Activated CD8-positive, alpha-beta memory T cell treated with anti-CD3 and anti-CD28 coated beads for 48 hours (primary cell): ENCODE data around the gene DCX.

Experiments used
- DNase-seq, 3 experiments: peaks; one replicate each; pipeline ENCODE4 v3.0.0-alpha.2; 2020; ENCODE audit warnings: low read depth in 2 of 3, low spot score in 2 of 3

The DCX gene

DNA sequence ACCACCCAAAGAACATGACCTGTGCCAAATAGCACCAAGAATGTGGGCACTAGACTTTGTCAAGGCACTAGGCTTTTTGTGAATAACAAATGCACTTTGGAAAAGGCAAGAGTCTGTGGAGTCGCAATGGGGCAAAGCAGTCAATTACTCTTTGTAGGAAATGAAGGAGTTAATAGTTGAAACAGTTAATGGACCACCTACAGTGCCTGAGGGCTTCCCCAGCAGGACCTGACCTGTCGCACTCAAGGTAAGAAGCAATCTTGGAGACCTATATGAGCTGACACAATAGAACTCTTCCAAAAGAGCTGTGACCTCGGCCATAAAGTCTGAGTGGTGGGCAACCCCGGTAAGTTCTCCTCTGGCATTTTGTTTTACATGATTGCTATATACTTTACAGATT is 92.5 kb downstream of the DCX start:
- no peak for DNase-seq

DNA sequence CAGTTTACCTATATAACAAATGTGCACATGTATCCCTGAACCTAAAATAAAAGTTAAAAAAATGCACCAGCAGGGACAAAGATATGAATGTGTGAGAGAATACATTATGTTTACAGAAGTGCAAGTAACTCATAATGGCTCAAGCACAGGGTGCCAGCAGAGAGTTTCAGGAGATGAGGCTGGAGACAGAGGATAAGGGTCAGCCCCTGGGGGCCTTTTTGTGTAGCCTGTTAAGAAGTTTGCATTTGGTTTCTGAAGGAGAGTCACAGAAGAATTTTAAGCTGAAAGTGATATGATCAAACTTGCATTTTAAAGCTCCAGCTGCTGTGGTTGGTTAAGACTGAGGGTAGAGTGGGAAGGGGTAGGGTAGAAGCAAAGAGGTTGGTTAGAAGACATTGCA is 93.1 kb downstream of the DCX start:
- DNase-seq = no peak

DNA sequence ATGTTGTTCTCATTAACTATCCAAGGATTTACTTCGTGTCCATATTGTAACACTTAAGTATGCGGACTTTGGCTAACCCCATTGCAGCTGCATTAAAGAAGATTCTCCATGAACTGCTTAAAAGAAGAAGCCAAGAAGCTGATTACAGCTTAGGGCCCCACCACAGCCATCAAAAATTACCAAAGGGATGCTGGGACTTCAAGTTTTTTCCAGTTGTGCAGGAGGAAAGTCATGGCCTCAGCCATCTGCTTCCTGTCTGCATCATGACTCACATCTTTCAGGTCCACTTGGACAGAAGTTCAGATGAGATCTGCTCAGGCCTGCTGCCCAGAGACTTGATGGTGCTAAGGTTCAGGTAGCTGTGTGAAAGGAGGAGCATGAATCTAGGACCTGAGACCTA is 102.9 kb downstream of the DCX start:
- DNase-seq = no peak

GRCh38 chrX:111308039-111308438 is 104.0 kb downstream of the DCX start:
- DNase-seq = no peak

DNA sequence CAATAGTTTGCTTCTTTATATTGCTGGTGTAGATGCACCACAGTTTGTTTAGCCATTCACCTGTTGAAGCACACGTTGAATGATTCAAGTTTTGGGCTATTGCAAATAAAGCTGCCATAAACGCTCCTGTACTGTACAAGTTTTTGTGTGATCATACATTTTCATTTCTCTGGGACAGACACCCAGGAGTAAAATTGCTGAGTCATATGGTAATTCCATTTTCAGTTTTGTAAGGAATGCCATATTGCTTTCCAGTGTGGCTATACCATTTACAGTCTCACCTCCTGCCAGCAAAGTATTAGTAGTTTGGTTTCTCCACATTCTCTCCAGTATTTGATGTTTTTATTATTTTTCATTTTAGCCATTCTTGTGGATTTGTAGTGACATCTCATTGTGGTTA is 109.7 kb downstream of the DCX start:
- DNase-seq = no peak

DNA sequence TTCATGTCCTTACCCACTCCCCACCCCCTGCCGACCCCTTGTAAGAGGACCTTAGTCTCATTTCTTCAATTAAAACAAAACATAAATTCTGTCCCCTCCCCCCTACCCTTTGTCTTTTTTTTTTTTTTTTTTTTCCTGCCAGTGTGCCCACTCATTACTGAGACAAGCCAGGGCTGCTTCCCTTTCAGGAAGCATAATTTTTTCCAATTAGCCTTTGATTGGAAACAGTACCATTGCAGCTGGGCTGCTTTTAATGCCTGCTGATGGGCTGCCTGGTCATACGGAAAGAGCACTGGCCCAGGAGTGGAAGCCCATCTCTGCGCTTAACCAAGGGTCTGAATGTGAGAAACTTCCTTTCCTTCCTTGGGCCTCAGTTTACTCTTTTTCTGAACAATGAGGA is 123.2 kb downstream of the DCX start:
- no peak for DNase-seq

- DNase-seq = no peak
Observed at GRCh38 chrX:111284631-111285293, 127.2 kb downstream of the DCX start.

- no peak for DNase-seq
Observed at GRCh38 chrX:111283446-111283845, 128.5 kb downstream of the DCX start.

DNA sequence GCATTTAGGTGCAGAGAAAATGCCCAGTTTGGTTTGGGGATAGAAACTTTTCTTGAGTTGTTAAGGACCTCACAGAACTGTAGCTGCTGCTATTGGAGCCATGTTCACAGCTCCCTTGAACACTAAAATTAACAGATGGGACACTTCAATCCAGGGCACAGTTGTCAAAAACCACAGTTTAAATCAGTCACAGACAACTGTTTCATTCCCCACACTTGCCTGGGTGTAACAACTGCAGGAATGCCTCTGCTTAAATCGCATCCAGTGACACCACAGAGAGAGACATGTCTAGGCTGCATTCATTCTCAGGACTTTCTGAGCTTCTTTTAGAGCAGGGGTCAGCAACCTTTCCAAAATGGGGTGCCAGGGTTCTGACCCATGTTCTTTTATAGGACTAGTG is 129.0 kb downstream of the DCX start:
- no peak for DNase-seq

- no peak for DNase-seq
Observed at GRCh38 chrX:111282139-111282538, 129.9 kb downstream of the DCX start.

GRCh38 chrX:111270339-111270738 is 141.7 kb downstream of the DCX start, which contains the start of gene CAPN6:
Gene CAPN6, minus strand, starts transcription at chrX:111270483. Its CDS starts 6,547 bp downstream, at chrX:111263936.
- DNase-seq = no peak

DNA sequence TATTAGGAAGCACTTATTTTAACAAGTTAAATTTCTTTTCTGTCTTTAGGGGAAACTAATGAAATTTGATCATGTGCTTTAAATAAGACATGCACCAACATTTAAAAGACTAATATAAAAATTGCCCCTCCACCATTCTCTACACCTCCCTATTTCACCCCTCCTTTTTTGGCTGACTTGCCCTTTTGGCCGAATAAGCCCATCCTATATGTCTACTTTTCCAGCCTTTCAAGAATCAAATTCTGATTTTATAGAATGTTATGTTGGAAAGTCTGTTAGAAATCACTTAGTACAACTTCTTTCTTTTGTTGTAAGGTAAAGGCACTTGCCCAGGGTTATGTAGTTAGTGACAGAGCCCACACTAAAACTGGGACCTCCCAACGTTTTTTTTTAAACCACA is 143.5 kb downstream of the DCX start:
- DNase-seq = no peak

DNA sequence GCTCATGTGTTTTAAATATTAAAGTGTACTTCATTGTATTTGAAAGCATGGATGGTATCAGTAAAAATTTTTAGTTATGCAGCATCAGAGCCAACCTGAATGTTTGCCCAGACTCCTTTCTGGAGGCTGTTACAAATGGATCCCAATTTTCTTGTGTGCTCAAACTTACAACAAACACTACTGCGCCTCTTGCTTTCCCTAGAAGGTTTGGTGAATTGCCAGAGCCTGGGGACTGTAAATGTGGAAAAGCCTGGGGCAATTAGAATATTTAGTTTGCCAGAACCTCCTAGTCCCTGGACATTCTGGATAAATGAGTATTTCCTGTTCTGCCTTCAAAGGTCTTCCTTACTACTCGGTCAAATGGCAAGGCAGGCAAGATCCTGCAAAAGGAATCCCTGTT is 146.5 kb downstream of the DCX start:
- DNase-seq = no peak

GRCh38 chrX:111264385-111264784 is 147.6 kb downstream of the DCX start:
- no peak for DNase-seq

DNA sequence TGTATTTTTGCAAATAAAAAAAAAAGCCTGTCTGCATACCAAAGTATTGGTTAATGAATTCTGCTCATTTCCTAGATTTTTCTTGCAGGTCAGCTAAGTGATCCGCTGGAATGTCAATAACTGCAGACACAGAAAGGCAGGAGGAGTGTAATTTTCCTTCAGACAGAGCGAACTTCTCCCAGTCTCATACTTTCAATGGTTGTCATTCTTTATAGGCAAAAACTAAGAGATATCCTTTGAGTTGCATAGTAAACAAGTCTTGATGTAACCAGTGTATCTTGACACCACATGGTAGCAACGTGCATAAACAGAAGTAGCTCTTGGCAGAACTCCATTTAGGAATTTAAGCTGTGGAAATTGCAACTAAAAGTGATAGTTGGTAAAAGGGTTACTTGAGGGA is 149.9 kb downstream of the DCX start:
- DNase-seq = no peak

- DNase-seq = no peak
Observed at GRCh38 chrX:111260451-111260850, 151.5 kb downstream of the DCX start.

GRCh38 chrX:111259559-111259958 is 152.4 kb downstream of the DCX start:
- no peak for DNase-seq

GRCh38 chrX:111257733-111258132 is 154.3 kb downstream of the DCX start:
- DNase-seq = no peak

DNA sequence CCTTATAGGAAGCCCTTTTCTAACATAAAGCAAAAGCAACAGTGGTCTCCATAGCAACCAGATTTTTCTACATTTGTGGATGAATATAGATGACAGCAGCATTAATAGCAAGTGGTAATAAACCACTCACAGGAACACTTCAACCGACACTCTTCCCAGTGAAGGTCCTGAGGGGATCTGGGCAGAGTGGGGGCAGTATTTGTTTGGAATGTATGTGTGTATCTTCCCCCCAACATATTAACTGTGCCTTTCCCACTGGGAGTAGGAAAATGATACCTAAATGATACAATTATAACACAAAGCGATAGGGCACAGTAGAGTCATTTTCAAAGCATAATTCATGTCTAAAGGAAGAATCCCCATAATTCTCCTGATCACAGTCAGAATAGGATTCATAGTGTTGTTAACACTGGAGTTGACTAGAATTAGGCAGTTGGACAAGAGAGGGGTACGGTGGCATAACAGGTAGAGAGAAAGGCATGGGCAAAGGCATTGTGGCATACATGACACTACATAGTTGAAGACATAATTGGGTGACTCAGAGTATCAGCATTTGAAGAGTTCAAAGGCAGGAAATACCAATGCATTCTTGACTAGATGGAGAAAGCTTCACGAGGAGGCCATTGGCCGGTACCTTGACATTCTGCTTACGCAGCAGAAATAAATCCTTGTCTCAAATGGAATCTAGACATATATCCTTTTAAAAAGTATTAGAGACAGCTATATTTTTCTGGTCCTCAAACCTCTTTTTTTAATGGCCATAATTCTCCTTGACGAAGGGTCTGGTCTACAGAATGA is 156.9 kb downstream of the DCX start:
- no peak for DNase-seq

DNA sequence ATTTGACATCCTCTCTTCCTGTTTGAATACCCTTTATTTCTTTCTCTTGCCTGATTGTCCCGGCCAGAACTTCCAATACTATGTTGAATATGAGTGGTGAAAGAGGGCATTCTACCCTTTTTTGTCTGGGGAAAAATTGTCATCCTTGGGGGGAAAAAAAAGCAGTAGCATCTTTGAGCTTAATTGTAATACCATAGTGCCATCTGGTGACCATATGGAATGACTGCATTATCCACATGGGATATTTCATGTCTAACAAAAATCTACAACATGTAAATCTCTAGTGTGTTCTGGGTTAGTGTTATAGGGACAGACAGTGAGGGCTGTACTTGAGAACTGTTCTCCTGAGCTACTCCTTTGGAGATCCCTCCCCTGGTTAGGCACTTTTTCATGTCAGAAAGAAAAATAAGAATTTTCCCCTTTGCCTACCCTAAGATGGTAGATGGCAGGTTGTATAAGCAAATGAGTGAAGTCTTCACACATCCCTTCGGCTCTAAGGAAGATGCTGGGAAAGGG is 167.7 kb downstream of the DCX start:
- DNase-seq = no peak
